Nephron (organoid): Measurements from ENCODE around the gene ANKRD44.

ENCODE experiments used
- H3K27ac Mint-ChIP-seq, 3 experiments: 2 replicates each; pipeline ENCODE4 v1.8.0; 2020; ENCODE audit warnings: mixed read lengths in 3 of 3, mild to moderate bottlenecking in 2 of 3, moderate library complexity in 1 of 3
- H3K27me3 Mint-ChIP-seq: 2 replicates; pipeline ENCODE4 v1.8.0; 2021; ENCODE audit warnings: low read depth, mild to moderate bottlenecking, moderate library complexity, mixed read lengths
- H3K36me3 Mint-ChIP-seq: 2 replicates; pipeline ENCODE4 v1.8.0; 2020; ENCODE audit warnings: low read depth, mixed read lengths
- H3K4me1 Mint-ChIP-seq: 2 replicates; pipeline ENCODE4 v1.8.0; 2020; ENCODE audit warnings: mixed read lengths
- H3K4me3 Mint-ChIP-seq, 3 experiments: 2 replicates each; pipeline ENCODE4 v1.8.0; 2020; ENCODE audit warnings: mild to moderate bottlenecking in 3 of 3, mixed read lengths in 3 of 3, moderate library complexity in 2 of 3
- H3K9me3 Mint-ChIP-seq: 2 replicates; pipeline ENCODE4 v1.8.0; 2020; ENCODE audit warnings: mixed read lengths
- CTCF ChIP-seq, 3 experiments: fragments of 200-600 bp; sonication (generic); IDR thresholded peaks; one replicate each; pipeline ENCODE4 v1.5.0; 2021; ENCODE audit warnings: antibody characterized with exemption in 3 of 3; ENCODE audit not compliant: unreplicated experiment in 3 of 3

ANKRD44 gene

GRCh38 chr2:197281421-197281820 lies 29.2 kb downstream of the ANKRD44 start:
- H3K4me3 Mint-ChIP-seq = no peak overlapping the region
- TF ChIP-seq CTCF (IDR thresholded peaks at IDR 0.05; ENCODE audit: unreplicated experiment in 3 of 3) = no peak
- H3K4me1 Mint-ChIP-seq = peaks cover 60% of the 10 kb centered on the region
- H3K36me3 Mint-ChIP-seq = no peaks in the 10 kb centered on the region
- no peaks in the 10 kb centered on the region for H3K9me3 Mint-ChIP-seq
- H3K27me3 Mint-ChIP-seq = no peaks in the 10 kb centered on the region
- H3K27ac Mint-ChIP-seq = peak overlapping the region in 2 of 3 experiments; percentile 95

- H3K36me3 Mint-ChIP-seq = no peaks in the 10 kb centered on the region
- TF ChIP-seq CTCF (IDR thresholded peaks at IDR 0.05; ENCODE audit: unreplicated experiment in 3 of 3) = no peak
- no peaks in the 10 kb centered on the region for H3K27me3 Mint-ChIP-seq
- peak overlapping the region in 2 of 3 experiments; percentile 10 to 57 for H3K4me3 Mint-ChIP-seq
- peak overlapping the region; percentile 94 to 95 (median 95) for H3K27ac Mint-ChIP-seq
- peaks cover 58% of the 10 kb centered on the region for H3K4me1 Mint-ChIP-seq
- H3K9me3 Mint-ChIP-seq = no peaks in the 10 kb centered on the region
Measured at GRCh38 chr2:197280015-197280702, 30.4 kb downstream of the ANKRD44 start.

GRCh38 chr2:197278799-197279763 lies 31.5 kb downstream of the ANKRD44 start:
- Mint-ChIP-seq H3K27ac (peak overlapping the region; percentile 94 to 95 (median 95)), H3K9me3 (no peaks in the 10 kb centered on the region), H3K36me3 (no peaks in the 10 kb centered on the region), H3K4me1 (peaks cover 63% of the 10 kb centered on the region), H3K4me3 (peak overlapping the region in 2 of 3 experiments; percentile 7 to 57), H3K27me3 (no peaks in the 10 kb centered on the region)
- no peak for TF ChIP-seq CTCF (IDR thresholded peaks at IDR 0.05; ENCODE audit: unreplicated experiment in 3 of 3)

- Mint-ChIP-seq H3K36me3 (no peaks in the 10 kb centered on the region), H3K9me3 (no peaks in the 10 kb centered on the region), H3K4me1 (peaks cover 72% of the 10 kb centered on the region), H3K4me3 (peak overlapping the region in 1 of 3 experiments; percentile 24), H3K27ac (peak overlapping the region; percentile 67 to 95 (median 78)), H3K27me3 (no peaks in the 10 kb centered on the region)
- TF ChIP-seq CTCF (IDR thresholded peaks at IDR 0.05; ENCODE audit: unreplicated experiment in 3 of 3) = no peak
Measured at GRCh38 chr2:197277794-197278193, 32.8 kb downstream of the ANKRD44 start.

- Mint-ChIP-seq H3K36me3 (no peaks in the 10 kb centered on the region), H3K4me1 (peaks cover 63% of the 10 kb centered on the region), H3K27ac (no peak overlapping the region), H3K4me3 (no peak overlapping the region), H3K27me3 (no peaks in the 10 kb centered on the region), H3K9me3 (no peaks in the 10 kb centered on the region)
- TF ChIP-seq CTCF (IDR thresholded peaks at IDR 0.05; ENCODE audit: unreplicated experiment in 3 of 3) = no peak
Measured at GRCh38 chr2:197276156-197276555, 34.4 kb downstream of the ANKRD44 start.
